Caco-2 (cell line): ENCODE measurements around the gene FAM186B. TPM values are rescaled to one million over a fixed set of nuclear protein-coding genes. Genes with fewer than 3 reads are reported as not detected.

Source experiments
- BruUV-seq: library from RNA; stranded (reverse); fragments of 400-500 nt; replicated peaks from 2 replicates; lab custom pipeline; 2021; lab: Mats Ljungman, UMichigan
- CTCF ChIA-PET: fragments of 300-600 bp; sonication (Branson Sonifier 250); formaldehyde crosslinking; loops from one replicate; lab custom pipeline; 2022; ENCODE audit warnings: antibody characterized with exemption; lab: Charles Lee
- POLR2A ChIA-PET: fragments of 300-600 bp; sonication (Branson Sonifier 250); formaldehyde crosslinking; loops from one replicate; lab custom pipeline; 2022; ENCODE audit warnings: antibody characterized with exemption; lab: Charles Lee
- DNase-seq, 2 experiments: peaks; one replicate each; pipeline versions ENCODE4 v3.0.0 to v3.0.0-alpha.2; 2020 to 2022
- H3K27me3 ChIP-seq: replicated peaks from 2 replicates; pipeline ENCODE4 v1.6.0; 2011; ENCODE audit warnings: low read length; ENCODE audit not compliant: control insufficient read depth, insufficient read depth
- H3K36me3 ChIP-seq: 2 replicates; pipeline ENCODE4 v1.5.1; 2011; ENCODE audit warnings: low read length; ENCODE audit not compliant: control insufficient read depth, insufficient read depth
- H3K4me1 ChIP-seq: fragments of 250-450 bp; sonication (Bioruptor Pico); 2 replicates; pipeline ENCODE4 v1.5.1; 2020; ENCODE audit warnings: mild to moderate bottlenecking
- H3K4me3 ChIP-seq: 2 replicates; pipeline ENCODE4 v1.5.1; 2011; ENCODE audit warnings: low read depth, mild to moderate bottlenecking, control low read depth, low read length
- H3K9me3 ChIP-seq: fragments of 250-450 bp; sonication (Bioruptor Pico); 2 replicates; pipeline ENCODE4 v1.5.1; 2020; ENCODE audit warnings: mild to moderate bottlenecking, moderate library complexity
- H3K27ac Mint-ChIP-seq: one replicate; pipeline ENCODE4 v1.8.0; 2022; ENCODE audit warnings: mixed read lengths; ENCODE audit not compliant: unreplicated experiment
- H3K27me3 Mint-ChIP-seq: one replicate; pipeline ENCODE4 v1.8.0; 2022; ENCODE audit warnings: mixed read lengths; ENCODE audit not compliant: insufficient read depth, unreplicated experiment
- H3K36me3 Mint-ChIP-seq: one replicate; pipeline ENCODE4 v1.8.0; 2022; ENCODE audit warnings: mild to moderate bottlenecking, mixed read lengths; ENCODE audit not compliant: insufficient read depth, unreplicated experiment
- H3K4me1 Mint-ChIP-seq: one replicate; pipeline ENCODE4 v1.8.0; 2022; ENCODE audit warnings: low read depth, mixed read lengths; ENCODE audit not compliant: unreplicated experiment
- H3K4me3 Mint-ChIP-seq: one replicate; pipeline ENCODE4 v1.8.0; 2022; ENCODE audit warnings: mild to moderate bottlenecking, moderate library complexity, mixed read lengths; ENCODE audit not compliant: unreplicated experiment
- H3K9me3 Mint-ChIP-seq: one replicate; pipeline ENCODE4 v1.8.0; 2022; ENCODE audit warnings: mixed read lengths; ENCODE audit not compliant: unreplicated experiment
- CTCF ChIP-seq, 2 experiments: fragments of 200-600 bp in 1 of 2; IDR thresholded peaks; 1 replicate in 1 of 2; 2 replicates in 1 of 2; pipeline versions ENCODE4 v1.5.1 to v1.8.0; 2011 to 2022; ENCODE audit warnings: antibody characterized with exemption in 1 of 2, control low read depth in 1 of 2, inconsistent platforms in 1 of 2, low read depth in 1 of 2, low read length in 1 of 2, mild to moderate bottlenecking in 1 of 2, moderate library complexity in 1 of 2; ENCODE audit not compliant: insufficient read depth in 1 of 2, severe bottlenecking in 1 of 2, unreplicated experiment in 1 of 2
- intact Hi-C: fragments of 100-400 bp; cut with micrococcal nuclease; formaldehyde crosslinking; loops from one replicate; pipeline ENCODE4 v1.10.0; 2022; ENCODE audit not compliant: unreplicated experiment
- total RNA-seq: library from RNA; stranded (reverse); gene quantifications from 2 replicates; pipeline ENCODE4 v1.2.3, GENCODE V29; 2022

The FAM186B gene
- total RNA-seq, 1 experiment from 2014 or later: 2.2 TPM

GRCh38 chr12:49567611-49568441 is 37.6 kb downstream of the FAM186B start, which contains the start of gene MCRS1:
Gene MCRS1 (minus strand): TSS chr12:49568142. CDS start chr12:49566731, 1,411 bp downstream.
- ChIA-PET CTCF (interaction anchor here (0.6 to 2.5 kb wide), 7 partner anchors 11 to 220 kb away, joined by 3 to 38 read pairs (median 4); no protein-coding TSS in a partner anchor), POLR2A (interaction anchor here (0.6 to 1.4 kb wide), 5 partner anchors 11 to 245 kb away, joined by 3 to 4 read pairs (median 4); partner anchors contain the start of gene TROAP)
- no peaks in the 10 kb centered on the region for H3K9me3 ChIP-seq
- peak; percentile 91 to 94 for DNase-seq
- TF ChIP-seq CTCF (IDR thresholded peaks at IDR 0.05; ENCODE audit: insufficient read depth in 1 of 2, low read depth in 1 of 2, low read length in 1 of 2, severe bottlenecking in 1 of 2, unreplicated experiment in 1 of 2): no peak
- peaks cover 11% of the 10 kb centered on the region for H3K9me3 Mint-ChIP-seq
- H3K36me3 ChIP-seq: peaks cover 8% of the 10 kb centered on the region; the same call in 1 of the 2 replicates
- H3K4me1 ChIP-seq: no peaks in the 10 kb centered on the region
- intact Hi-C loops: loop anchor here (1.0 kb wide), 1 partner anchor 55 kb away; the partner anchor contains the start of gene PRPF40B
- no peaks in the 10 kb centered on the region for H3K27me3 Mint-ChIP-seq
- peak within 1 kb of the TSS; percentile 63 for H3K4me3 ChIP-seq
- H3K27ac Mint-ChIP-seq: peak within 1 kb of the TSS; percentile 99
- H3K27me3 ChIP-seq: no peaks in the 10 kb centered on the region
- TSS peak; percentile 82 for BruUV-seq
- peaks cover 44% of the 10 kb centered on the region for H3K36me3 Mint-ChIP-seq
- H3K4me1 Mint-ChIP-seq: peaks cover 9% of the 10 kb centered on the region
- H3K4me3 Mint-ChIP-seq: peak within 1 kb of the TSS; percentile 99

- Mint-ChIP-seq H3K27ac (peak overlapping the region; percentile 99), H3K27me3 (no peaks in the 10 kb centered on the region), H3K4me1 (peaks cover 9% of the 10 kb centered on the region), H3K36me3 (peaks cover 46% of the 10 kb centered on the region), H3K9me3 (peaks cover 11% of the 10 kb centered on the region), H3K4me3 (peak overlapping the region; percentile 99)
- Histone ChIP-seq H3K36me3 (peaks cover 8% of the 10 kb centered on the region; the same call in 1 of the 2 replicates), H3K27me3 (no peaks in the 10 kb centered on the region), H3K4me3 (peak overlapping the region; percentile 63), H3K4me1 (no peaks in the 10 kb centered on the region), H3K9me3 (no peaks in the 10 kb centered on the region)
- no TSS peak for BruUV-seq
- ChIA-PET POLR2A (interaction anchor here (0.5 to 1.4 kb wide), 8 partner anchors 11 to 244 kb away, joined by 3 to 8 read pairs (median 4); partner anchors contain the start of genes TMBIM6 and TROAP), CTCF (interaction anchor here (0.6 to 2.5 kb wide), 7 partner anchors 13 to 307 kb away, joined by 3 to 38 read pairs (median 4); no protein-coding TSS in a partner anchor)
- intact Hi-C loops: no loop called here
- no peak for TF ChIP-seq CTCF (IDR thresholded peaks at IDR 0.05; ENCODE audit: insufficient read depth in 1 of 2, low read depth in 1 of 2, low read length in 1 of 2, severe bottlenecking in 1 of 2, unreplicated experiment in 1 of 2)
- DNase-seq: no peak
These were observed 38.2 kb downstream of the FAM186B start for GRCh38 chr12:49567302-49567610.

GRCh38 chr12:49566361-49566760 is 39.1 kb downstream of the FAM186B start:
- no peak for DNase-seq
- ChIA-PET CTCF (interaction anchor here (0.7 to 2.2 kb wide), 3 partner anchors 12 to 308 kb away, joined by 4 to 11 read pairs (median 4); no protein-coding TSS in a partner anchor), POLR2A (interaction anchor here (0.7 to 1.1 kb wide), 2 partner anchors 62 to 175 kb away, joined by 3 to 8 read pairs; partner anchors contain the start of gene TMBIM6)
- BruUV-seq: no TSS peak
- peaks cover 8% of the 10 kb centered on the region; the same call in 1 of the 2 replicates for H3K36me3 ChIP-seq
- Mint-ChIP-seq H3K27ac (no peak overlapping the region), H3K27me3 (no peaks in the 10 kb centered on the region), H3K9me3 (peaks cover 2% of the 10 kb centered on the region), H3K4me3 (no peak overlapping the region), H3K36me3 (peaks cover 53% of the 10 kb centered on the region), H3K4me1 (peaks cover 2% of the 10 kb centered on the region)
- H3K9me3 ChIP-seq: no peaks in the 10 kb centered on the region
- intact Hi-C loops: no loop called here
- no peaks in the 10 kb centered on the region for H3K27me3 ChIP-seq
- no peak overlapping the region for H3K4me3 ChIP-seq
- H3K4me1 ChIP-seq: no peaks in the 10 kb centered on the region
- no peak for TF ChIP-seq CTCF (IDR thresholded peaks at IDR 0.05; ENCODE audit: insufficient read depth in 1 of 2, low read depth in 1 of 2, low read length in 1 of 2, severe bottlenecking in 1 of 2, unreplicated experiment in 1 of 2)
